ENCODE data around the gene TBC1D12.
"Not testable (repeated sequence)": the region's sequence is repeated elsewhere in the genome, so short reads cannot be mapped to it uniquely, and the experiment has no call there.

The TBC1D12 gene

GRCh38 chr10:94461503-94461902, 59.2 kb downstream of the TBC1D12 start:
- no peak for DNase-seq

GRCh38 chr10:94462130-94462529, 59.8 kb downstream of the TBC1D12 start:
- no peak for DNase-seq

GRCh38 chr10:94465684-94466083, 63.3 kb downstream of the TBC1D12 start:
- no peak for DNase-seq

GRCh38 chr10:94481410-94481809, 79.1 kb downstream of the TBC1D12 start:
- DNase-seq = no peak

DNA sequence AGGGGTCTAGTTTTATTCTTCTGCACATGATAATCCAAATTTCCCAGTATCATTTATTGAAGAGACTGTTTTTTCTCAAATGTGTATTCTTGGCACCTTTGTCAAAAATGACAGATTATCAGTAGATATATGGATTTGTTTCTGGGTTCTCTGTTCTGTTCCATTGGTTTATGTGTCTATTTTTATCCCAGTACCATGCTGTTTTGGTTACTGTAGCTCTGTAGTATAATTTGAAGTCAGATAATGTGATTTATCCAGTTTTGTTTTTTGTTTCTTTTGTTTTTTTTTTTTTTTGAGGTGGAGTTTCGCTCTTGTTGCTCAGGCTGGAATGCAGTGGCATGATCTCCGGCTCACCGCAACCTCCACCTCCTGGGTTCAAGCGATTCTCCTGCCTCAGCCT, 81.6 kb downstream of the TBC1D12 start:
- no peak for DNase-seq

DNA sequence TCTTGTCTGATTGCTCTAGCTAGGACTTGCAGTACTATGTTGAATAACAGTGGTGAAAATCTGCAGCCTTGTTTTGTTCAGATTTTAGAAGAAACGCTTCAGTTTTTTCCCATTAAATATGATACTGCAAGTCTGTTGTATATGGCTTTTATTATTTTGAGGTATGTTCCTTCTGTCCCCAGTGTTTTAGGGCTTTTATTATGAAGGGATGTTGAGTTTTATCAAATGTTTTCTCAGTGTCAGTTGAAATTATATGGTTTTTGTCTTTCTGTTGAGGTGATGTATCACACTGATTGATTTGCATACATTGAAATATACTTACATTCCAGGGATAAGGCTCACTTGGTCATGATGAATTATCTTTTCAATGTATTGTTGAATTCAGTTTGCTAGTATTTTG, 82.8 kb downstream of the TBC1D12 start:
- no peak for DNase-seq

GRCh38 chr10:94487575-94487974, 85.2 kb downstream of the TBC1D12 start:
- DNase-seq = no peak

- no peak for DNase-seq
Measured at GRCh38 chr10:94489107-94489506, 86.8 kb downstream of the TBC1D12 start.

DNA sequence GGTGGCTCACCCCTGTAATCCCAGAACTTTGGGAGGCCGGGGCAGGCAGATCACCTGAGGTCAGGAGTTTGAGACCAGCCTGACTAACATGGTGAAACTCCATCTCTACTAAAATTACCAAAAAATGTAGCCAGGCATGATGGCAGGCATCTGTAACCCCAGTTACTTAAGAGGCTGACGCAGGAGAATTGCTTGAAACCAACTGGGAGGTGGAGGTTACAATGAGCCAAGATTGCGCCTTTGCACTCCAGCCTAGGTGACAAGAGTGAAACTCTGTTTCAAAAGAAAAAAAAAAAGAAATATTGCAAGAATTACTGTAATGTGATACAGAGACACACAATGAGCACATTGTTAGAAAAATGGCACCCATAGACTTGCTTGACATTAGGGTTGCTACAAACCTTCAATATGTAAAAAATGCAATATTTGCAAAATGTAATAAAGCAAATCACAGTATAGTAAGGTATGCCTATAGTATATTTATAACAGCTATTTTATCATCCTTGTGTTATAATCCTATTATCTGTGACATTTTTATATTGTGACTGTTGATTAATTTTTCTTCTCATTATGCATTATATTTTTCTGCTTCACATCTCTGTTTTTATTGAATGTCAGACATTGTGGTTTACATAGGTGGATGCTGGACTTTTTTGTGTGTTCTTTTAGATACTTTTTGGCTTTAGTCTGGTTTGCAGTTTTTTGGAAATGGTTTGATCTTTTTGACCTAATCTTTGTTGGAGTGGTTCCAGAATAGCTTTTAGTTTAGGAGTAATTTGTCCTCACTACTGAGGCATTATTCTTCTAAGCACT, 87.8 kb downstream of the TBC1D12 start:
- no peak for DNase-seq

- no peak for DNase-seq
Measured at GRCh38 chr10:94490789-94491039, 88.4 kb downstream of the TBC1D12 start.

DNA sequence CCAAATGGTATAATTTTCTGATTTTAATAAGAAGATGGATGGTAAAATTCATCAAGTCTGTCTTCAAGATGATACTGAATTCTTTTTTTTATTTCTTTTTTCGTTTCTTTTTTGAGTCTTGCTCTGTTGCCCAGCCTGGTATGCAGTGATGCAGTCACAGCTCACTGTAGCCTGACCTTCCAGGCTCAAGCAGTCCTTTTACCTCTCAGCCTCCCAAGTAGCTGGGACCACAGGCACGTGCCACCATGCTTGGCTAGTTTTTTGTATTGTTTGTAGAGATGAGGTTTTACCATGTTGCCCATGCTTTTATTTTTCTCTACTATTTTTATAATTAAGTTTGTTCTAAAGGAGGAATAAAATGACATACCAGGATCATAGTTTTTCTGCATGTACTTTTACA, 91.1 kb downstream of the TBC1D12 start:
- DNase-seq = no peak

GRCh38 chr10:94496010-94496409, 93.7 kb downstream of the TBC1D12 start:
- no peak for DNase-seq

- no peak for DNase-seq
Measured at GRCh38 chr10:94496646-94497045, 94.3 kb downstream of the TBC1D12 start.

GRCh38 chr10:94500063-94500462, 97.7 kb downstream of the TBC1D12 start:
- no peak for DNase-seq

- DNase-seq = no peak
Measured at GRCh38 chr10:94521276-94522250, 119.2 kb downstream of the TBC1D12 start.

DNA sequence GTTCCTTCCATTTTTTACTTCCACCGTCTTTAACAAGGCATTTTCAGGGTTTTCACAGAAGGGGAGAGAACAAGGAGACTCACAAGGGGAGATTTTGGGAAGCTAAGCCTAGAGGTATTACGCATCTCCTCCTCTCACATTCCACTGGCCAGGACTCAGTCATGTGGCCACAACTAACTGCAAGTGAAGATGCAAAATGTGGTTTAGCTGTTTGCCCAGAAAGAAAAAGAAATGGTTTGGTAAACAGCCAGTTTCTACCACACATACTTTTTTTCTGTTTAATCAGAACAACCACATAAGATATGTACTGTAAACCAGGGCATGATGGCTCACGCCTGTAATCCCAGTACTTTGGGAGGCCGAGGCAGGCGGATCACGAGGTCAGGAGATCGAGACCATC, 121.8 kb downstream of the TBC1D12 start:
- no peak for DNase-seq

DNA sequence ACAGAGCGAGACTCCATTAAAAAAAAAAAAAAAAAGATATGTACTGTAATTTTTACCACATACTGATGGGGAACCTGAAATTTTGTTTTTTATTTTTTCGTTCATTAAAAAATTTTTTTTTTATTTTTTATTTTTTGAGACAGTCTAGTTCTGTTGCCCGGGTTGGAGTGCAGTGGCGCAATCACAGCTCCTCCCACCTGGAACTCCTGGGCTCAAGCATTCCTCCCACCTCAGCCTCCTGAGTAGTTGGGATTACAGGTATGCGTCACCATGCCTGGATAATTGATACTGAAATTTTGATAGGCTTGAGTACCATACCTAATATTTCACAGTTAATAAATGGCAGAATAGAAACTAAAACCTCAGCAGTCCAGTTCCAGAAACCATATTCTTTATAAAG, 122.4 kb downstream of the TBC1D12 start:
- no peak for DNase-seq

- not testable (repeated sequence) for DNase-seq
Measured at GRCh38 chr10:94531550-94531949, 129.2 kb downstream of the TBC1D12 start.

- no peak for DNase-seq
Measured at GRCh38 chr10:94533027-94533426, 130.7 kb downstream of the TBC1D12 start.

DNA sequence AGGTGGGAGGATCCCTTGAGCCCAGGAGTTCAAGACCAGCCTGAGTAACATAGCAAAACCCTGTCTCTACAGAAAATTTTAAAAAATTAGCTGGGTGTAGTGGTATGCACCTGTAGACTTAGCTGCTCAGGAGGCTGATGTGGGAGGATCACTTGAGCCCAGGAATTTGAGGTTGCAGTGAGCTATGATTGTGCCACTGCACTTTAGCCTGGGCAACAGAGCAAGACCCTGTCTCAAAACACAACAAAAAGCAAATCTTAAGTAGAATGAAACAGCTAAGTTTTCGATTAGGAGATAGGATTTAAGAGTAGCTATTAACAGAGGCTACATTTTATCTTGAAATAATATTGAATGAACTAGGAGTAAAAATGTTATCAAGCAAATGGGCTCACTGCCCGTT, 139.9 kb downstream of the TBC1D12 start:
- DNase-seq = not testable (repeated sequence)

- peak; percentile 66 for DNase-seq
Measured at GRCh38 chr10:94545391-94546048, 143.2 kb downstream of the TBC1D12 start, which contains the start of gene HELLS. HELLS (plus strand) TSS chr10:94545788; CDS start chr10:94545922, 134 bp downstream.

DNA sequence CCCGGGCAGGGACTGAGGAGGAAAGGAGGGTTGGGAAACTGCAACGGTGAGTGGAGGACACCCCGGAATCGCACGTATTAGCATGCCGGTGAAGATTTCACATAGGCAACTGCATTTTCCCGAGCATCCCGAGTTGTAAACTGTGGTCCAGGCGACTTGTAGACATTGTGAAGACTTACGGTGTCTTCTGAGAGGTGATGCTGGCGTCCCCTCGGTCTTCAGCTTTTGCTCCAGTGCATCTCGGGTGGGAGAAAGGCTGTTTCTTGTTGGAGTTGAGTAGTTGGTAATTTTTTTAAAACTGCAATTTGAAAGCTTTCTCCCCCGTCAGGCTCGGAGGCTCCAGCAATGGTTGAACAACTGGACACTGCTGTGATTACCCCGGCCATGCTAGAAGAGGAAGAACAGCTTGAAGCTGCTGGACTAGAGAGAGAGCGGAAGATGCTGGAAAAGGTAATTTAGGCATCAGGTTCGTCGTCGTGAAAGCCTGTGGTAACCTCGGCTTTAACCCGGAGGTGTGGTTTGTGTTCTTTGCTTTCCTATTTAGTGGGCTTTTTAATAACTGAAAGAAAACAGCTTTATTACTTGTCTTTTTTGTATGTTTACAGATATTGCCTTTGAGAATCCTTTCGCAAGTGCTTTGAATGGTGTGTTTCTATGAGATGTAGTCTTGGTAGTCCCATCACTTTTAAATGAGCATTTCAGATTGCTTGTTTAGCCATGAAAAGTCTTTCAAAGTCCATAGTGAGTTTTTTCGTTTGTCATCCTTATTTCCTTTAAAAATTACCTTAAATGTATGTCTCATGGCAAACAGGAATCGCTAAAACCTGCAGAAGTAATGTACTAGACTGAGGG, 143.9 kb downstream of the TBC1D12 start:
- DNase-seq = no peak

- DNase-seq = no peak
Measured at GRCh38 chr10:94546901-94547185, 144.5 kb downstream of the TBC1D12 start.

Data from amniotic stem cell (primary cell).